ENCODE results near the gene COL8A2.

Gene COL8A2

DNA sequence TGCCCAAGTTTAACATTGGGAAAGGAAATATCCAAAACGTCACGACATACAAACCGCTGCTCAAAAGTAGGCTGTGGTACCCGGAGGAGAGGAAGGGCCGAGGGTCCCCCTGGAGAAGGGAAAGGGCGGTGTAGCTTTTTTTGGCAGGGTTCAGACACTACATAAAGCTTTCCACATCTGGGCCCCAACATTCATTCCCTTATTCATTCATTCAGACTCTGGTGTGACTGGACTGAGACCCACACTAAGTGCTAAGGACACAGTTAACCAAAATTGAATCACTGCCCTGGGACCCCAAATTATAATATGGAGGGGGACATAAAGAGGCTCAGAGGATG is 10.3 kb upstream of the COL8A2 start:
- no peak for DNase-seq

DNA sequence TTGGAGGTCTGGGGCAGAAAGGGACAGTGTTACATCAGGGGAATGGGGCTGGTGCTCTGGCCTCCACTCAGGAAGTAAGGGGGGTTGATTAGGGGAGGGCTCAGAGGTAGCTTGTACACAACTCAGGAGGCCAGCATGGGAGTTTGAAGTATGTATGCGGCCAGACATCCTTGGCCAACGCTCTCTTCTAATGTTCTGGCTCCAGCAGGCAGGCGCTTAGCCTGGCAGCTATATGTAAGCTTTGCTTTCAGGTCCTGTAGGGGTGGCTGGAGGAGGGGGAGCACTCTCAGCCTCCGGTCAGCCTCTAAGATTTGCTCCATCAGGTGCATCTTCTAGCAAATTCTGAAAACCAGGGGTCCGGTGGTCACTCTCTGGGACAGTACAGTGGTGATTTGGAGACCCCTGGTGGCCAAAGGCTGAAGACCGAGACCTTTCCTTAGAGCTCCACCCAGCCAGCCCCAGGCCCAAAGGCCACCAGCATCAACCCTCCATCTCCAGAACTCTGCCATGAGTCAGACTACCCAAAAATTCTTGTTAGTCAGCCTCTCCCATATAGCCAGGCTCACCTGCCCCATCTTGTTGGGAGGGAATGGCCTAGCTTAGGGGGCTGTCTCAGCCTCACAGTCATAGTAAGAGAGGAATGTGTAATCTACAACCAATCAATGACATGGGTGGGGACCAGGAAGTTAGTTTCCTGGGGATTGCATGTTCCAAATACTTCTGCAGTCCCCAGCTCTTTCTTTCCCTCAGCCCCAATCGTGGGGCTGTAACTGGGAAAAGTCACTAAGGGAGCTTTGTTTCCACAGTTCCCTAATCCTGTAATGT is 9.7 kb upstream of the COL8A2 start:
- peak; percentile 71 for DNase-seq

DNA sequence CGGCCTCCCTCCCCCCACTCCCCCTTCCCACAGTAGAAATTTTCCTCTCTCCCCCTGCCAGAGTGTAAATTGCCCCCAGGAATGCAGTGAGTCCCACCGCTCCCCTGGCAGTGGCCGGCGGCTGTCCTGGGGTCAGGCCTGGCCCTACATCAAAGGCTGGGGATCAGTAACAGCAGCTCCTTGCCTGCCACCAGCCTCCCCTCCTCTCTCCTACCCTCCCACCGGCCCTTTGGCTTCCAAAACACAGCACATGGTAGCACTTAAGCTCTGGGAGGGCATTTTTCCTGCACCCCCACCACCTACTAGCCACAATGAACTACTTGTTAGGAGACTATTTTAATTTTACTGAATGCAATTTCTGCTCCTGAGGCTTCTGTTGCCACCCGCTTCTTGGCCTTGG is 9.0 kb upstream of the COL8A2 start:
- DNase-seq = no peak

DNA sequence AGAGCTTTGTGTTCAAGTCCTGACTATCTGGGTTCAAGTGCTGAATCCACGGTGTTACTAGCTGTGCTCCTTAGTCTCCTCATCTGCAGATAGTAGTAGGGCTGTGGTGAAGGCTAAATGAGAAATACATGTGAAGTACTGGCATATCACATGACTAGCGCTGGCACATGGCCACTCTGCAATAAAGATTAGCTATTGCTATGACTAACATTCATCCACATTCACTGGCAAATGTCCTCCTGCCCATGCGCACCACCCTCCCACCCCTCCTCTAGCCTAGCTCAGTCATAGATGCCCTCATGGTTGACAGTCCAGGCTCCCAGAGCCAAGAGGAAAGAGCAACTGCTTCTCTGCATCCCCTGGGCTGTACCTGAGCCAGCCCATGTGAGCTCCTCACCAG is 8.5 kb upstream of the COL8A2 start:
- DNase-seq = no peak

DNA sequence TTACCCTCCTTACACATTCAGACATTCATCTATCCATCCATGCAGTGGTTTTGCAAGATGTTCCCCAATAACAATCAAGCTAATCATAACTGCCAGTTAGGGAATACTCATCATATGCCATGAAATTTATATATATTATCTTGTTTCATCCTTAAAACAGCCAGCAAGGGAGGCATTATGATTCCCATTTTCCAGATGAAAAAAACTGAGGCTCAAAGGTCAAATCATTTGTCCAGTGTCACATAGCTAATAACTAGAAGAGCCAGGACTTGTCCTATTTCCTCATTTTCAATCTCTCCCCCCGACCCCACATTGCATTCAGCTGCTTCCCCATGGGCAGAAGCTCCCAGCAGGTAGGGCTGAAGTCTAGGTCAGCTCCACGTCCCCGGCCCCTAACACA is 7.0 kb upstream of the COL8A2 start:
- no peak for DNase-seq

DNA sequence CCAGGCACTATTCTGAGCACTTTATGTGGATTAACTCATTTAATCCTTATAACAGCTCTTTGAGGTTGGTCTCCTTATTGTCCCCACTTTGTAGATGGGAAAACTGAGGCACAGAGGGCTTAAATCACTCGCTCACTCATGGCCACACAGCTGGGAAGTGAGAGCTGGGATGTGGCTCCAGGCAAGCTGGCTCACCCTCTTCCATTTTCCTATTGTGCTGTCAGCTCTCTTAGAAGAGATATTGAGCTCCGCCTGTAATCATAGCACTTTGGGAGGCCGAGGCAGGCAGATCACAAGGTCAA is 3.8 kb upstream of the COL8A2 start:
- no peak for DNase-seq

DNA sequence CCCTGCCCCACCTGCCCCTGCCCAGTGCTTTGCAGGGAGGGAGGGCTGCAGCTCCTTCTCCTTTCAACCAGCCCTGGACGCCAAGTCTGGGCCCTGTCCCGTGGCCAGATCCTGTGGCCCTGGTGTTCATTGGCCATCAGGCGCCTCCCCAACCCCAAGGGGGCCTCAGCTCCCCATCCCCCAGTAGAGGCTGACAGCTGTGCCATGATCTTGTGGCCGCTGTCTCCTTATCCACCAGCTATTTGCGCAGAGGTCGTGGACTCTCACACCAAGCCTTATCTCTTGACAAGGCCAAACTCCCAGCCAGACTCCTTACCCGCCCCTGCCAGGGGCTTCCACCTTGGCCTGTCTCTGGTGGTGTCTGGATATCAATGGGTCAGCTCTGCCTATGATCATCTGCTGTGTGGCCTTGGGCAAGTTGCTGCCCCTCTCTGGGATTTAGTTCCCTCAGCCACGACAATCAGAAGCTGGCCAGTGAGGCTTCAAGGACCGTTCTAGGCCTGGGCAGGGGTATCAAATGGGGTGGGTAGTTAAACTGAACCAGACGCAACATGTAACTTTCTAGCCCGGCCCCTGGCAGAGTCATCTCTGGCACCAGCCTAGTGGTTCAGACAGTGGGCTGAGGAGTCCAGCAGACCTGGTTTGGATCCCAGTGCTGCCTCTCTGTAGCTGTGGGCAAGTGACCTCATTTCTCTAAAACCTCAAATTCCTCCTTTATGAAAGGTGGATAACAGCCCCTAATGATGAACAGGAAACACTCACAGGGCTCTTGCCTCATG is 3.3 kb upstream of the COL8A2 start:
- no peak for DNase-seq

DNA sequence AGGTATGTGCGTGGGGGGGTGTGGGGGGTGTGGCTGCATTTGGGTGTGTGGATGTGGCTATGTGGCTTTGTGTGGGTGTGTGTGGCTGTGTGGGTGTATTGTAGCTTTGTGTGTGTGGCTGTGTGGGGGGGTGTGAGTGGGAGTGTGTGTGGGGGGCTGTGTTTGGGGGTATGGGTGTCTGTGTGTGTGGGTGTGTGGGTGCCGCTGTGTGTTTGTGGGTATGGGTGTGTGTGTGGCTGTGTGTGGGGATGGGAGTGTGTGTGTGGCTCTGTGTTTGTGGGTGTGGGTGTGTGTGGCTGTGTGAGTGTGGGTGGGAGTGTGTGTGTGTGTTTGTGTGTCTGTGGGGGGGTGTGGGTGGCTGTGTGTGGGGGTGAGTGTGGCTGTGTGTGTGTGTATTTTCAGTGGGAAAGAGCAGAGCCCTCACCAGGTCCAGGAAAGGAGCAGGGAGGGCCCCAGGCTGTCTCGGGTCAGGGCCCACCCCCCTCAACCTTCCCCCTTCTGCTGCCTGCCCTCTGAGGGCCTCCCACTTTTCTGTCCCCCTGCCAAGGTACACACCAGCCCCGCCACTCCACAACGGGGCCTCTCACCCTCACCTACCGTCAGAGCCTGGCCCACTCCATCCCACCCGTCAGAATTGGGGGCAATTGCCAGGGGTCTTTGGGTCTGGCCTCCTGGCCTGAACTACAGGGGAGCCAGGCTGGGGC is 1.9 kb upstream of the COL8A2 start:
- DNase-seq = no peak

DNA sequence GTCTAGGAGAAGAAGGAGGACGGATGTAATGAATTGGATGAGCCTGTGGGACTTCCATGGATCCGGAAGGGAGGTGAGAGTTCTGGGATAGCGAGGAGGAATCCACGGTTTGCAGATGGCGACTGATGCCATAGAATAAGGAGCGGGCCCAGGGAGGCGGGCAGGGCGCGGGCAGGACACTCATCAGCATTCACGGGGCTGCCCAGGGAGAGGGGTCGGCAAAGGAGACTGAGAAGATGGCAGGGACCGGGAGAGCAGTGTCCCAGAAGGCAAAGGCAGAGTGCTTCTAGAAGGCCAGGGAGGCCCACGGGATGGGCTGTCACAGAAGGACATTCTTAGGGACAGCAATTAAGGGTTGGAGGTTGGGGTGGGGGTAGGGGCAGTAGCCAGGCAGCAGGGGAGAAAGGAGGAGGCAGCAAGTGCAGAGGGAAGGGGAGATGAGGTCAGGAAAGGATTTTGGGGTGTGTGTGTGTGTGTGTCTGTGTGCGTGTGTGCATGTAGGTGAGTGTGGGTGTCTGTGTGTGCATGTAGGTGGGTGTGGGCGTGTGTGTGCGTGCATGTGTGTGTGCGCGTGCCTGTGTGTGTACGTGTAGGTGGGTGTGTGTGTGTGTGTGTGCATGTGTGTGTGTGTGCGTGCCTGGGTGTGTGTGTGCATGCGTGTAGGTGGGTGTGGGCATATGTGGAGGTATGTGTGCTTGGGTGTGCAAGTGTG is 1.1 kb upstream of the COL8A2 start:
- DNase-seq = no peak

DNA sequence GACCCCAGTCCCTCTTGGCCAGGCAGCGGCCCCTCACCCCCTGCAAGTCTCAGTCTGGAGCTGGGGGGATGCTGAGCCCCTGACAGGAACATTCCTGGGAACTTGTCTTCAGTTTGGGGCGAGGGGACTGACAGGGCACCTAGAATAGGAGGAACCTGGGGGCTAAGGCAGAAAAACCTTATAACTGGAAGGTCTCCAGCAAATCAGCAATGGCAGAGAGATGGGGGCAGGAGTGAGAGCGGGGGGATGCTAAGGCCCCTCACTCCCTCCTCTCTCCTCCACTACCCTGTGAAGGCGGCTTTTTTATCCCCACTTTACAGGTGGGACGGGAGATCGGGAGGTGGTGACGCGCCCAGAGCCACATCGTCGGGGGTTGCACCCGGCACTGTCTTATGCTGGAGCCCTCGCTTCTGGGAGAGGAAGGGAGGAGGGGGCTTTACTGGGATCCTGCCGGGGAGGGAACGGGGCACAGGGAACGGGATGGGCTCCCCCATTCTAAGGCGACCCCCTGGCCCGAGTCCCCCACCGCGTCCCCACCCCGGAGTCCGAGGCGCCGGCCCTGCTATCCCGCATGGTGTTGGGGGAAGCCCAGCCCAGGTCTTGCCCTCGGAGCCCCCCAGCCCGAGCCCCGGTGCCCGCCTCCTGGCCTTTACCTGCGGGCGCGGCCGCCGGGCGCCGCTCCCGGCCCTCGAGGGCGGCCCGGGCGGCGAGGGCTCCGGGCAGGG is 456 bp downstream of the COL8A2 start:
- DNase-seq = no peak

DNA sequence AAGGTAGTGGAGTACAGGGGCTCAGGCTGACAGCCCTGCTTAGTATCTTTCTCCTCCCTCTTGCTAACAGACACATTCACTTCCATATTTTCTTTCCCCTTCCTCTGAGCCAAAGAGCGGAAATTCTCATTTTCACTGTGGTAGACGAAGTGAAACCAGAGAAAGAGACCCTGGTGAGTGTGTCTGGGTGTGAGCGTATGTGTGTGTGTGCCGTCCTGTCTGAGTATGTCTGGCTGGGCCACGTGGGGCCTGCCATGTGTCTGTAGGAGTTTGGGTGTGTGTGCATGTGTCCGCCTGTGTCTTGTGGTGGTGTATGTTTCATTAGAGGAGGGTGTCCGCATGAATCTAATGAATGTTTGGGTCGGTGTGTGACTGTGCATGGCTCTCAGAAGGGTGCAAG is 1.7 kb downstream of the COL8A2 start:
- no peak for DNase-seq

DNA sequence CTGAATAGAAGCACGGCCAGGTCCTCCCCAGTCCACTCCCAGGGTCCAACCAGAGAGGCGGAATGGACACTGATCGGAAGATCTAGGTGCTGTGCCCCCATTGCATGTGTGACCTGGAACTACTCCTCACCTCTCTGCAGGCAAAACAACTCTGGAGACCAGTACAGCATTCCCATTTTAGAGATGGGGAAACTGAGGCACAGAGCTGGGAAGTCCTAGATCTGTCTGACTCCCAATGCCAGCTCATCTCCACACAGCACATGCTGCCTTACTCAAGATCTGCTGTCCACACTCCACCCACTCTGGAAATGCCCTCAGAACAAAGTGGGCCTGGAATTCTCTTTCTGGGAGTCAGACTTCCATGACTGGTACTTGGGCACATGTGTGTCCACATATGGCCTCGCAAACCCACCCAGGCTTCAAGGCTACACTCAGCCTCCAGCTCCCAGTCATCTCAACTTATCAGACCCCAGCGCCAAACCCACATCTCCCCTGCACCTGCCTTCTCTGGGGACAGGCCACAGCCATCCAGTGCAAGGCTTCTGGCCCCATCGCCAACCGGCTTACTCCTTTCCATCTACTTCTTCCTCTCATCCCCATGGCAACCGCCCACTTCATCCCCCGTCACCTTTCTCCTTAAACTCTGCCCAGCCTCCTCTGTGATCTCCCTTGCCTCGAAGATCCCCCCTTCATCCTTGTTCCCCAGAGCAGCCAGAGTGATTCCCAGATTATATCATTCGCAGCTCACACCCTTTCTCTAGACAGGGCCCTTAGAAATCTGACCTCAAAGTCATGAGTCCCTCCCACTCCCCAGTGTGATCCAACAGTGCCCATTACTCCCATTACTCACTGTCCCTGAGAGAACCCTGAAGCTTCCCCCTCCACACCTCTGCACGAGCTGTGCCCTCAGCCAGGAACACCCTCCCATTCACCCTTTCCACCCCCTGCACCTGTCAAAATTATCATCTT is 2.7 kb downstream of the COL8A2 start:
- no peak for DNase-seq

DNA sequence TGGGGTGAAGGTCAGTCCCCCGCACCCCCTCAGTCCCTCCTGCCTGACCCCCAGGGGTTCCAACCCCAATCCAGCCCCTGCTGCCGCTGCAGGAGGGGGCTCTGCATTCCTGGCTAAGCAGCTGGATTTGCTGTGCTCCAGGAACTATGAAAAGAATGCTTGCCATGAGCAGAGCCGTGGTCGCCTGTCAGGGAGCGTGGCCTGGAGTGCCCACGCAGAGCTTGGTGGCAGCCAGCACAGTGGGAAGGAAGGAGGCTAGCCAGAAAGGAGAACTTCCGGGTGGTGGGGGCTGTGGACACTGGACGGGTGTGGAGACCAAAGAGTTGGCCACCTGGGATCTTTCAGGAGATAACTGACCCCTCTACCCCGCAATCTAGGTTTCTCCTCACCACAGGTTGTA is 5.6 kb downstream of the COL8A2 start:
- DNase-seq = no peak

DNA sequence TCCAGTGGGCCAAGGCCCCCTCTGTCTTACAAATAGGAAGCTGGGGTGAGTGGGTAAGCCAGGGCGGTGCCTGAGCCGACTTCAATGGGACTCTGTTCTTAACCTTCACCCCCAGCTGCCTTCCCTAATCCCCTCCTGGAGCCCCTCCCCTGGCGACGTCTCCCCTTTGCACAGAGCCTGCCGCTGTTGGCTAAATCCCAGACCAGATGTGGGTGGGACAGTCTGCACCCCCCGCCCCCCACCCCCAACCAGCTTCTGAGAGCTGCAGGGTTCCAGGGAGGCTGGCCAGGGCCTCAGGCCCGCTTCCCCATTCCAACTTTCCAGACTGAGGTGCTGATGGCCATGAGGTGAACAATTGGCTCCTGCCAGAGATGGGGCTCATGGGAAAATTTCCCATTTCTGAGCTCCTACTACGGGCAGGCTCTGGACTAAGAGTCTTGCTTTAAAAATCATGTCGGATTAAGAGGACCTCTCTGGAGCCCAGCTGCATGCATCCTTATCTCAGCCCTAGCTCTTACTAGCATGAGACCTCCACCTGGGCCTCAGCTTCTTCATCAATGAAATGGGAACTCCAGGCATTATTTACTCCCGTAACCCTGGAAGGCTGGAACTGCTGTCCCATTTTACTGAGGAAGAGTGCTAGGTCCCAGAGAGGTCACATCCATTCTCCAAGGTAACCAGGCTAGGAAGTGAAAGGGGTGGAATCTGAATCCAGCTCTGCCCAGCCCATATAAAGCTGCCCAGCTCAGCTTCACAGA is 6.4 kb downstream of the COL8A2 start:
- no peak for DNase-seq

DNA sequence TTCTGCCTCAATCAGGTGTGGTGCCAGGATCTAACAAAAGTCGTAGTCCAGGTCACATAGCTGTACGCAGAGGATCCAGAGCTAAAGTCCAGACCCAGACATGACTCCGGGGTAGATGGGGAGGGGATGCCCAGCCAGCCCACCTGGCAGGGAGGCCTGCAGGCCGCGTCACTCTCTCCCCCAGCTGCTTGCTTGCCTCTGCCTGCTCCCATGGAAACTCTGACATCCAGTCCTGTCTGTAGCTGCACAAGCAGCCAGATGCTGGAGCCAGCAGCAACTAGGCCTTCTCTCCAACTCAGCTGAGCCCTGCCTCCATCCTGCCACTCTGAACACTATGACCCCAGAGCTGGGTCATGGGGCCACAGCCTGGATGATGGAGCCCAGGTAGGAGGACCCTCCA is 8.1 kb downstream of the COL8A2 start:
- DNase-seq = no peak

DNA sequence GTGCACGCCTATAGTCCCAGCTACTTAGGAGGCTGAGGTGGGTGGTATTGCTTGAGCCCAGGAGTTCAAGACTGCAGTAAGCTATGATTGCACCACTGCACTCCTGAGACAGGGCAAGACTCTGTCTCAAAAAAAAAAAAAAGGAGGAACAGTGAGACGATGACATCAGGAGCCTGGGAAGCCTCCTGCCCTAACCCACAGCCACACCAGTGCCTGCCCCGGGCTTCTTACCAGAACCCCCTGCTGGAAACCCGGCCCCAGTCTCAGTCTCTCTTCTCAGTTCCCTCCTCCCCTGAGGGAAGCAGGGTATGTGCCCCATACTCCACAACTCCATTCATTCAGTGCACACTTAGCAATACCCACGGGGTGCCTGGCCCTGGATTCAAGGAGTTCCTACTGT is 9.1 kb downstream of the COL8A2 start:
- DNase-seq = no peak

DNA sequence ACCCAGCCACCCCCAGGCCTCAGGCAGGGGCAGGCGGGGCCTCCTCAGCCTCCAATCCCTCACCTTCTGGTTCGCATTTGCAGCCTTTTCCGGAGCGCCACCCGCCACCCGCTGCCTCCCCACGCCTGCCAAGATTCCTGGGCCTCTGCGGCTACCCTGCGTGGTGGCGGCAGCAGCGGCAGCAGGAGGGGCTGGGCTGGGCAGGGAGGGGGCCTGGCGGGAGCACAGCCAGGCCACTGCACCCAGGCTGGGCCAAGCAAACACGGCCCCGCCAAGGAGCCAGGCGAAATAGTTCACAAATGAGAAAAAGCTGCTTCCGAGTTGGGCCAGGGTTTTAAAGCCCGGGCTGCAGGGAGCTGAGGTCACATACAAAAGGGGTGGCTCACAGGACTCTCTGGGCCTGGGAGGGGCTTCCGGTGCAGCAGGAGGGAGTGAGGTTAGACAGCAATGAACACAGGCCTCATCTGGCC is 9.8 kb downstream of the COL8A2 start:
- no peak for DNase-seq

DNA sequence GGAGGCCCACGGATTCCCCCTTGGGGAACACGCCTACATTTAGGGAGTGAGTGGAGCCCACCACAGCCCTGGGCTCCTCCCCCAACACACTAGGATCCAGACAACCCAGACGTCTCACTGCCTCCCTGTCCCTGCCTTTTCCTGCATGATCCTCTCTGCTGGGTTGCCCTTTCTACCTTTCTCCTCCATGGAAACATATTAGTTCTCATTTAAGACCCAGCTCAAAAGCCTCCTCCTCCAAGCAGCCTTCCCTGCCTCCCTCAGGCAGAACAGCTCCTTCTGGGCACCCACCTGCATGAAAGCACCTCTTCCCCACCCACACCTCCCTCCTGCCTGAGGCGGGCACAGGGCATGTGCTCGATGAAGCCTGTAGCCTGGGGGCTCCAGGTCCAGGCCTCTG is 10.7 kb downstream of the COL8A2 start:
- DNase-seq = no peak

DNA sequence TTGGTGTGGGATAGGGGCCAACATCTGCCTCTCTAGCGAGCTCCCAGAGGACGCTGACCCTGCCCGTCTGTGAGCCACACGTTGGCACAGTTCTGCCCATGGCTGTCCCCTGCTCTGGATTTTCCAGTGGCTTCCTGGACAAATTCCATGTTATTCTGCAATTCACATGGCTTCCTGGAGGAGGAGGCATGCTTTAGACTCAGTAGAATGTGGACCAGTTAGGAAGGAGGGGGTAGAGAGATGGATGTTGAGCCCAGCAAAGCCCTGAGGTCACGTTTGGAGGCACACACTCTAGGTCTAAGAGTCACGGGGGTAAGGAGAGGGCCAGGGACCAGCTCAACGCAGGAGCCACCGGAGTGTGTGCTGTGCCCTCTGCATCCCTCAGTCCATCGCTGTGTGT is 12.2 kb downstream of the COL8A2 start:
- no peak for DNase-seq

DNA sequence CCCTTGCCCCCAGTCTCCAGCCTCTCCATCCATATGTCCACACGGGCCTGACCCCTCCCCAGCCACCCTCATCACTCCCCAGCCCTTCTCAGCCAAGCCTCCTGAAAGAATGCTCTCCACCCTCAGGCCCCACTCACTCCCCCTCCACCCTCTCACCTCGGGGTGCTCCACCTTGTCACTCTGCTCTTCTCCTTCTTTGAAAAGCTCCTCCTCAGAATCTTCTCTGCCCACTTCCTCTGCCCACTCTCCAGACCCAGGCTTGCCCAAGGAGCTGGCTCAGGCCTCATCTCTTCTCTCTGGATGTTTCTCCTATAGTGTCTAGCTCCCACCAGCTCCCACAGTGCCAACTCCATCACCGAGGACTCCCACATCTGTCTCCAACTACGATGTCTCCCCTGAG is 13.9 kb downstream of the COL8A2 start:
- no peak for DNase-seq
